Cardiac muscle cell (in vitro differentiated cells and primary cell): ENCODE measurements around the gene LDLR. TPM values are rescaled to one million over a fixed set of nuclear protein-coding genes. Genes with fewer than 3 reads are reported as not detected.

Experiments
- DNase-seq, 2 donors: peaks; one replicate each; pipeline versions ENCODE4 v3.0.0 to v3.0.0-alpha.2; 2010 to 2017; ENCODE audit warnings: low read depth in 1 of 2, low spot score in 1 of 2
- H3K27ac ChIP-seq: fragments of 200-600 bp; sonication (generic); 2 replicates; pipeline ENCODE4 v1.5.1; 2016
- H3K27me3 ChIP-seq: fragments of 200-600 bp; sonication (generic); 2 replicates; pipeline ENCODE4 v1.6.0; 2016; ENCODE audit warnings: control low read depth
- H3K36me3 ChIP-seq: fragments of 200-600 bp; sonication (generic); 2 replicates; pipeline ENCODE4 v1.5.1; 2016; ENCODE audit warnings: control low read depth
- H3K4me1 ChIP-seq: fragments of 200-600 bp; sonication (generic); 2 replicates; pipeline ENCODE4 v1.8.1; 2017; ENCODE audit warnings: low read depth, mild to moderate bottlenecking, mixed run types
- H3K4me3 ChIP-seq: fragments of 200-600 bp; sonication (generic); 2 replicates; pipeline ENCODE4 v1.5.1; 2016; ENCODE audit warnings: mild to moderate bottlenecking
- H3K9me3 ChIP-seq: fragments of 200-600 bp; sonication (generic); 2 replicates; pipeline ENCODE4 v1.5.1; 2017; ENCODE audit warnings: low read depth, mild to moderate bottlenecking, control low read depth
- polyA plus RNA-seq: library from polyadenylated mRNA; unstranded; fragments of >200 nt; fragmentation: Nextera tagmentation; extraction: Ambion mirVana; gene quantifications from 2 replicates; pipeline ENCODE4 v1.2.1, GENCODE V29; 2016
- total RNA-seq: library from RNA; depleted of rRNA; stranded (reverse); fragments of >200 nt; gene quantifications from 2 replicates; pipeline ENCODE4 v1.2.3, GENCODE V29; 2016
- TF ChIP-seq, protein P1 (sequence below): IDR thresholded peaks from 2 replicates; pipeline ENCODE4 v1.5.1; 2012; ENCODE audit warnings: low read depth, mild to moderate bottlenecking, low read length

LDLR gene
- total and polyA plus RNA-seq, 2 experiments from 2014 or later = 98.6 to 107 TPM

DNA sequence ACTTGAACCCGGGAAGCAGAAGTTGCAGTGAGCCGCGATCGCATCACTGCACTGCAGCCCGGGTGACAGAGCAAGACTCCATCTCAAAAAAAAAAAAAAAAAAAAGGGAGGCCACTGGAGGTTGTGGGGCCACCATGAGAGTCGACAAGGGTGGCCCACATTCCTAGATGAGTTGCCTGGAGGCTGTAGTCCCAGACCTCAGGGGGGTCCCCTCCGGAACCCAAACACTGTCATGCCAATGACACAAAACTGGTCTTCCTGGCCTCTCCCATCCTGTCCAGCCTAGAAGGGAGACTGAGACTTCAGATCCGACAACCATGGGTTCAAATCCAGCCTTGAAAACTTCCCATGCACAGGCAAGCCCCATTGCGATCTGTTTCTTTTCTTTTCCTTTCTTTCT lies 51.6 kb downstream of the LDLR start:
- TF ChIP-seq, protein P1, sequence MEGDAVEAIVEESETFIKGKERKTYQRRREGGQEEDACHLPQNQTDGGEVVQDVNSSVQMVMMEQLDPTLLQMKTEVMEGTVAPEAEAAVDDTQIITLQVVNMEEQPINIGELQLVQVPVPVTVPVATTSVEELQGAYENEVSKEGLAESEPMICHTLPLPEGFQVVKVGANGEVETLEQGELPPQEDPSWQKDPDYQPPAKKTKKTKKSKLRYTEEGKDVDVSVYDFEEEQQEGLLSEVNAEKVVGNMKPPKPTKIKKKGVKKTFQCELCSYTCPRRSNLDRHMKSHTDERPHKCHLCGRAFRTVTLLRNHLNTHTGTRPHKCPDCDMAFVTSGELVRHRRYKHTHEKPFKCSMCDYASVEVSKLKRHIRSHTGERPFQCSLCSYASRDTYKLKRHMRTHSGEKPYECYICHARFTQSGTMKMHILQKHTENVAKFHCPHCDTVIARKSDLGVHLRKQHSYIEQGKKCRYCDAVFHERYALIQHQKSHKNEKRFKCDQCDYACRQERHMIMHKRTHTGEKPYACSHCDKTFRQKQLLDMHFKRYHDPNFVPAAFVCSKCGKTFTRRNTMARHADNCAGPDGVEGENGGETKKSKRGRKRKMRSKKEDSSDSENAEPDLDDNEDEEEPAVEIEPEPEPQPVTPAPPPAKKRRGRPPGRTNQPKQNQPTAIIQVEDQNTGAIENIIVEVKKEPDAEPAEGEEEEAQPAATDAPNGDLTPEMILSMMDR = no peak
- no peak for DNase-seq
- no peak overlapping the region for H3K27ac ChIP-seq
- no peaks in the 10 kb centered on the region for H3K36me3 ChIP-seq
- peaks cover 22% of the 10 kb centered on the region for H3K4me1 ChIP-seq
- no peaks in the 10 kb centered on the region for H3K27me3 ChIP-seq
- H3K9me3 ChIP-seq = no peaks in the 10 kb centered on the region
- H3K4me3 ChIP-seq = no peak overlapping the region

DNA sequence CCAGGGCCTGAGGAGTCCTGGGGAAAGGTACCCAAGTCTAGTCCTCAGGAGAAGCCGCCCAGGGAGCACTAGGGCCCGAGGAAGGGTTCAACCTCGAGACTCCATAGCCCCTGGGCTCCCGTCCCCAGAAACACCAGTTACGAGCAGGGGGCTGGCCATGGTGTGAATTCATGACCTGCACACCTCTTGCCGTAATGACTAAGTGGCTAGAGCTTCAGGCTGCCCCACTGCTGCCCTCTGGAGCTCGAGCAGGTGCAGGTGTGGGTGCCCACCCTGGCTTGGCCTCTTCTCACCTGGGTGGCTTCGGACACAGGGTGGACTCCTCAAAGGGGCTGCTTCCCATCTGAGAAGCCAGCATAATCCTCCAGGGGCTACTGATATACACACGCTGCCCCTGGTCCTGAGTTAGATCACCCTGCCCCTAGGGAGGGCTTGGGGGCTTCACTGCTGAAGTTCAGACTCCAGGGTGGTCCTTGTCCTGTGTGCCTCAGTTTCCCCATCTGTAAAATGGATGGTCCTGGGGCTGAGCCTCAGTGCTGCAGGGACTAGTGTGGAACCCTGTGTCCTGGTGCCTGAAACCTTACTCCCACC lies 52.8 kb downstream of the LDLR start:
- no peaks in the 10 kb centered on the region for H3K9me3 ChIP-seq
- no peaks in the 10 kb centered on the region for H3K36me3 ChIP-seq
- H3K27me3 ChIP-seq = no peaks in the 10 kb centered on the region
- H3K4me1 ChIP-seq = peaks cover 22% of the 10 kb centered on the region
- no peak overlapping the region for H3K4me3 ChIP-seq
- TF ChIP-seq, protein P1 = no peak
- no peak overlapping the region for H3K27ac ChIP-seq
- DNase-seq = no peak

DNA sequence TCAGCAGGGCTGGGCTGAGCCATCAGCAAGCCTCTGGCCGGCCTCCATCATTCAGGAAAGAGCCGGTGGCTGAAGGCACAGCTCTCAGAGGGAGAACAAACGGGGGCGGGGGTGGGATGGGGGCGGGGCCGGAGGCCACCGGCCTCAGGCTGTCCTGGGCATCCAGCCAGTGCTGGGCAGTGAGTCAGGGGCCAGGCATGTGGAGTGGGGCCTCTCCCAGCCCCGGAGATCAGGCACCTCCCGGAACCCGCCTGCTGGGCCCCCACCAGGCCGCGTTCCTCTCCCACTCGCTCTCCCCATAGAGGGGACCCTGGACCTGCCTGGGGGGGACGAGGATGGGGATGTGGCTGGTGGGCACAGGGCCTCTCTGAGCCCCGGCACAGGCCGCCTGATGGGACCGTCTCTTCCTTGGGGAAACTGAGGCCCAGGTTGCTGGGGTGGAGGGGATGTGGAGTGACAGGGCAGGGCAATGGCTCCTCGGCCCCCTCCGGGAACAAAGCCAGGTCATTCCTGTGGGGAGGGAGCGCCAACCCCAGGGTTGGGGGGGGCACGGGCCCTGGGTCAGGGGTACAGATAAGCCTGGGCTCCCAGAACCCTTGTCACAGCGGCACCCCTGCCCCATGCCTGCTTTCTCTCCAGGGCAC lies 53.4 kb downstream of the LDLR start:
- Histone ChIP-seq H3K27me3 (no peaks in the 10 kb centered on the region), H3K27ac (peak overlapping the region; percentile 90), H3K9me3 (no peaks in the 10 kb centered on the region), H3K36me3 (no peaks in the 10 kb centered on the region), H3K4me3 (no peak overlapping the region), H3K4me1 (peaks cover 22% of the 10 kb centered on the region)
- peak; percentile 86 to 98 for DNase-seq
- TF ChIP-seq, protein P1 = no peak

DNA sequence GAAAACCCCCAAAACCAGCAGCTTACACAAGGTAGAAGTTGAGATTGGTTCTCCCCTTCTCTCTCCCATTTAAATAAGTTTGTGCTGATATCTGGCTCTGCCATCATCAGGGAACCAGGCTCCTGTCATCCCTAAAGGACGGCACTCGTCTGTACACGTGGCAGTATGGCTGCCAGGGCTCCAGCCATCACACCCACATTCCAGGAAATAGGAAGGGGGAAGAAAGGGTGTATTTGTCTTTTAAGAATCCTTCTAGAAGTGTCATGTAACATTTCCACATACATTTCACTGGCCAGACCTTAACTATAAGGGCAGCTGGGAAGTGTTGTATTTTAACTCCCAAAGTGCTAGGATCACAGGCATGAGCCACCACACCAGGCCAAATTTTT lies 56.3 kb downstream of the LDLR start:
- Histone ChIP-seq H3K36me3 (no peaks in the 10 kb centered on the region), H3K27ac (no peak overlapping the region), H3K27me3 (no peaks in the 10 kb centered on the region), H3K4me1 (peaks cover 18% of the 10 kb centered on the region), H3K9me3 (no peaks in the 10 kb centered on the region), H3K4me3 (no peak overlapping the region)
- TF ChIP-seq, protein P1 = no peak
- DNase-seq = no peak

DNA sequence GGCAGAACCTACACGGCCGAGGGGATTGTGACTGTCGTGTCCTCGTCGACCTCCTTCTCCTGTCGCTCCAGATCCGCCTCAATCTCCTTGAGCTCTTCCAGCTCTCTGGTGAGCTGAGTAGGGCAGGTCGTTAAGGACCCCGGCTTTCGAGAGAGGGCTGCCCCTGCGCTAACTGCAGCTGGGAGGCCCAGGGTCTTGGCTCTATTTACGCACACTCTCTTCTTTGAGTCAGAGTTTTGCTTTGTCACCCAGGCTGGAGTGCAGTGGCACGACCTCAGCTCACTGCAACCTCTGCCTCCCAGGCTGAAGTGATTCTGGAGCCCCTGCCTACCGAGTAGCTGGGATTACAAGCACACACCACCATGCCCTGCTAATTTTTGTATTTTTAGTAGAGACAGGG lies 58.7 kb downstream of the LDLR start:
- DNase-seq = no peak
- peak overlapping the region; percentile 87 for H3K27ac ChIP-seq
- H3K9me3 ChIP-seq = no peaks in the 10 kb centered on the region
- H3K4me3 ChIP-seq = no peak overlapping the region
- no peaks in the 10 kb centered on the region for H3K36me3 ChIP-seq
- TF ChIP-seq, protein P1 = no peak
- H3K4me1 ChIP-seq = peaks cover 7% of the 10 kb centered on the region
- H3K27me3 ChIP-seq = no peaks in the 10 kb centered on the region
